IMR-90 (cell line): ENCODE results near the gene LY6G6F.

Experiments
- CEBPB ChIP-seq: IDR thresholded peaks from 2 replicates; pipeline ENCODE4 v1.6.1; 2012; ENCODE audit warnings: low read depth, low read length, improper control_type of control experiment
- CHD1 ChIP-seq: IDR thresholded peaks from 2 replicates; pipeline ENCODE4 v1.6.1; 2012; ENCODE audit warnings: low read depth, low read length, improper control_type of control experiment
- ELK1 ChIP-seq: fragments of 150-350 bp; IDR thresholded peaks from 2 replicates; pipeline ENCODE4 v1.6.1; 2016; ENCODE audit warnings: low read depth, mild to moderate bottlenecking, low read length, moderate library complexity, borderline replicate concordance
- FOS ChIP-seq: fragments of 150-350 bp; IDR thresholded peaks from 2 replicates; pipeline ENCODE4 v1.6.1; 2016; ENCODE audit warnings: low read depth, low read length
- MXI1 ChIP-seq: IDR thresholded peaks from 2 replicates; pipeline ENCODE4 v1.6.1; 2012; ENCODE audit warnings: low read depth, mild to moderate bottlenecking, low read length, moderate library complexity, borderline replicate concordance
- POLR2A ChIP-seq: IDR thresholded peaks from 2 replicates; pipeline ENCODE4 v1.6.1; 2012; ENCODE audit warnings: mild to moderate bottlenecking, low read depth, low read length
- RAD21 ChIP-seq: IDR thresholded peaks from 2 replicates; pipeline ENCODE4 v1.6.1; 2012; ENCODE audit warnings: low read length, improper control_type of control experiment
- RFX5 ChIP-seq: IDR thresholded peaks from 2 replicates; pipeline ENCODE4 v1.8.0; 2012; ENCODE audit warnings: low read depth, mild to moderate bottlenecking, low read length, moderate library complexity
- TF ChIP-seq, protein P1 (sequence below): conservative IDR thresholded peaks from 2 replicates; pipeline ENCODE4 v1.5.1; 2012; ENCODE audit warnings: mild to moderate bottlenecking, low read depth, low read length, improper control_type of control experiment

DNA sequence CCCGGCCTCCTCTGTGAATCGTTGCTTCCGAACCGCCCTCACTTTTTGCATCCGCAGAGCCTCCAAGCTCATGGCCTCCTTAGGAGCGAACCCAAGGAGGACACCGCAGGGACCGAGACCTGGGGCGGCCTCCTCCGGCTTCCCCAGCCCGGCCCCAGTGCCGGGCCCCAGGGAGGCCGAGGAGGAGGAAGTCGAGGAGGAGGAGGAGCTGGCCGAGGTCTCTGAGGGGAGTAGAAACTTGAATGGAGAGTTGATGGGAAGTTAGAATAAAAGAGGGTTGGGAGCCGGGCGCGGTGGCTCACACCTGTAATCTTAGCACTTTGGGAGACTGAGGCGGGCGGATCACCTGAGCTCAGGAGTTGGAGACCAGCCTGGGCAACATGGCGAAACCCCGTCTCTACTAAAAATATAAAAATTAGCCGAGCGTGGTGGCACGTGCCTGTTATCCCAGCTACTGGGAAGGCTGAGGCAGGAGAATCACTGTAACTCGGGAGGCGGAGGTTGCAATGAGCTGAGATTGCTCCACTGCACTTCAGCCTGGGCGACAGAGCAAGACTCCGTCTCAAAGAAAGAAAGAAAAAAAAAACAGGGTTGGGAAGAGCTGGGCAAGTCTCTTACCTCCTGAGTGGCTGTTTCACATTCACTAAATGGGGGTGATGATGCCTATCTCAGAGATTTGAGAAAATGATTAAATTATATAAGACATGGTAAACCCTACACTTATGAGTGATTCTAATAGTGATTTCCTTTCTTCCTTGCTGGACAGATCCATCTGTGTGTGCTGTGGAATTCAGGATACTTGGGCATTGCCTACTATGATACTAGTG lies 33.9 kb downstream of the LY6G6F start:
- no peak for TF ChIP-seq POLR2A
- TF ChIP-seq RFX5 = no peak
- TF ChIP-seq, protein P1, sequence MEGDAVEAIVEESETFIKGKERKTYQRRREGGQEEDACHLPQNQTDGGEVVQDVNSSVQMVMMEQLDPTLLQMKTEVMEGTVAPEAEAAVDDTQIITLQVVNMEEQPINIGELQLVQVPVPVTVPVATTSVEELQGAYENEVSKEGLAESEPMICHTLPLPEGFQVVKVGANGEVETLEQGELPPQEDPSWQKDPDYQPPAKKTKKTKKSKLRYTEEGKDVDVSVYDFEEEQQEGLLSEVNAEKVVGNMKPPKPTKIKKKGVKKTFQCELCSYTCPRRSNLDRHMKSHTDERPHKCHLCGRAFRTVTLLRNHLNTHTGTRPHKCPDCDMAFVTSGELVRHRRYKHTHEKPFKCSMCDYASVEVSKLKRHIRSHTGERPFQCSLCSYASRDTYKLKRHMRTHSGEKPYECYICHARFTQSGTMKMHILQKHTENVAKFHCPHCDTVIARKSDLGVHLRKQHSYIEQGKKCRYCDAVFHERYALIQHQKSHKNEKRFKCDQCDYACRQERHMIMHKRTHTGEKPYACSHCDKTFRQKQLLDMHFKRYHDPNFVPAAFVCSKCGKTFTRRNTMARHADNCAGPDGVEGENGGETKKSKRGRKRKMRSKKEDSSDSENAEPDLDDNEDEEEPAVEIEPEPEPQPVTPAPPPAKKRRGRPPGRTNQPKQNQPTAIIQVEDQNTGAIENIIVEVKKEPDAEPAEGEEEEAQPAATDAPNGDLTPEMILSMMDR = no peak
- no peak for TF ChIP-seq ELK1
- no peak for TF ChIP-seq FOS
- no peak for TF ChIP-seq CEBPB
- no peak for TF ChIP-seq CHD1
- TF ChIP-seq MXI1 = no peak
- TF ChIP-seq RAD21 = no peak
